ENCODE results near the gene PPIE. TPM values are rescaled to one million over a fixed set of nuclear protein-coding genes. Genes with fewer than 3 reads are reported as not detected.

The PPIE gene
- total and polyA plus RNA-seq, 2 donors (not counting 1 experiment from before 2014, with no cell fraction given): 68.6 to 78.3 TPM

DNA sequence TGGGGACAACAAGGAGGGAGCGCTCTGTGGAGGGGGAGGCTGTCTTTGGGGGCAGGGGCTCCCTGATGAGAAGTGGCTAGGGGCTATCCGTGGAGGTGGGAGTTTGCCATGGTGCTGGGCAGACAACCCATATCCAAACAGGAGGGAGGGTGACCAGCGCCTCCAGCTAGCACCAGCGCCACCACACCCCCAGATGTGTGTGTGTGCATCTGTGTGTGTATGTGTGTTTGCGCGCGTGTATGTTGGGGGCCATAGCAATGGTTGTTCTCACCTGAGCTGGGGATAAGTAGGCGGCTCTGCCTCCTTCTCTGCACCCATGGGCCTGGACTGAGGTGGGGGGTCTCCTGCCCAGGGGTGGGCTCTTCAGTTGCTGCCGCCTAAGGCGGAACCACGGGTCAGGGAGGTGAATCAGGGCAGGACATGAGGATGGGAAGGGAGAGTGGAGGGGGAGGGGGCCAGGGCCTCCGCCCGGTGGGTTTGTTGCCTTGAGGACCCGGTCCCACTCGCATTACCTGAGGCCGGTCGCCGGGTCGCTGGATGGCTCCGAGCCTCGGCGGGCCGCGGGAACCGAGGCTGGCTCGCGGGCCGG is 47.8 kb upstream of the PPIE start:
- POLR2A ChIA-PET: no interaction called here
- TF ChIP-seq EZH2 (IDR thresholded peaks at IDR 0.05; ENCODE audit: borderline replicate concordance, insufficient read depth, low read depth, low read length, poor library complexity, severe bottlenecking): no peak
- TF ChIP-seq, protein P1, sequence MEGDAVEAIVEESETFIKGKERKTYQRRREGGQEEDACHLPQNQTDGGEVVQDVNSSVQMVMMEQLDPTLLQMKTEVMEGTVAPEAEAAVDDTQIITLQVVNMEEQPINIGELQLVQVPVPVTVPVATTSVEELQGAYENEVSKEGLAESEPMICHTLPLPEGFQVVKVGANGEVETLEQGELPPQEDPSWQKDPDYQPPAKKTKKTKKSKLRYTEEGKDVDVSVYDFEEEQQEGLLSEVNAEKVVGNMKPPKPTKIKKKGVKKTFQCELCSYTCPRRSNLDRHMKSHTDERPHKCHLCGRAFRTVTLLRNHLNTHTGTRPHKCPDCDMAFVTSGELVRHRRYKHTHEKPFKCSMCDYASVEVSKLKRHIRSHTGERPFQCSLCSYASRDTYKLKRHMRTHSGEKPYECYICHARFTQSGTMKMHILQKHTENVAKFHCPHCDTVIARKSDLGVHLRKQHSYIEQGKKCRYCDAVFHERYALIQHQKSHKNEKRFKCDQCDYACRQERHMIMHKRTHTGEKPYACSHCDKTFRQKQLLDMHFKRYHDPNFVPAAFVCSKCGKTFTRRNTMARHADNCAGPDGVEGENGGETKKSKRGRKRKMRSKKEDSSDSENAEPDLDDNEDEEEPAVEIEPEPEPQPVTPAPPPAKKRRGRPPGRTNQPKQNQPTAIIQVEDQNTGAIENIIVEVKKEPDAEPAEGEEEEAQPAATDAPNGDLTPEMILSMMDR (IDR thresholded peaks at IDR 0.05): no peak
- Histone ChIP-seq H3K79me2 (ENCODE audit: control insufficient read depth, insufficient read depth, low read length) (no peaks in the 10 kb centered on the region), H3K27ac (ENCODE audit: low read length in 2 of 2) (no peak overlapping the region), H3K4me3 (ENCODE audit: control extremely low read depth in 1 of 5, extremely low read depth in 1 of 5, insufficient read depth in 1 of 5, low read depth in 2 of 5, low read length in 4 of 5) (peak overlapping the region in 4 of 5 experiments; percentile 4 to 60 (median 46)), H3K27me3 (replicated peaks in 1 of 4; ENCODE audit: control extremely low read depth in 1 of 4, control insufficient read depth in 3 of 4, insufficient read depth in 4 of 4, low read length in 3 of 4) (peaks cover 0 to 70% (median 37%) of the 10 kb centered on the region in 4 experiments), H4K20me1 (ENCODE audit: control insufficient read depth, insufficient read depth, low read length, poor library complexity, severe bottlenecking) (no peaks in the 10 kb centered on the region), H3K9me3 (ENCODE audit: control extremely low read depth in 1 of 3, control insufficient read depth in 2 of 3, insufficient read depth in 1 of 3, low read length in 2 of 3) (peaks cover 0 to 24% (median 0%) of the 10 kb centered on the region in 3 donors), H3K4me2 (replicated peaks; ENCODE audit: low read depth, low read length, poor library complexity, severe bottlenecking) (peak overlapping the region; percentile 93), H2AFZ (ENCODE audit: insufficient read depth, low read depth, low read length, poor library complexity, severe bottlenecking) (peak overlapping the region; percentile 69), H3K4me1 (ENCODE audit: control insufficient read depth in 2 of 2, insufficient read depth in 2 of 2, low read length in 2 of 2) (peaks cover 21 to 28% of the 10 kb centered on the region in 2 donors), H3K36me3 (replicated peaks in 1 of 2; ENCODE audit: control extremely low read depth in 1 of 2, control insufficient read depth in 1 of 2, extremely low read depth in 1 of 2, insufficient read depth in 2 of 2, low read length in 1 of 2) (no peaks in the 10 kb centered on the region), H3K9ac (ENCODE audit: low read length) (peak overlapping the region; percentile 70)
- CTCF ChIA-PET: interaction anchor here (0.7 to 1.0 kb wide), 2 partner anchors 18 to 1120 kb away, joined by 3 to 5 read pairs; no protein-coding TSS in a partner anchor
- H3K4me1 Mint-ChIP-seq: peaks cover 24% of the 10 kb centered on the region
- peaks cover 63% of the 10 kb centered on the region for H3K27me3 Mint-ChIP-seq
- intact Hi-C loops (cut with micrococcal nuclease): no loop called here
- H3K4me3 Mint-ChIP-seq: peak overlapping the region; percentile 77
- DNase-seq (no peak), ATAC-seq (ENCODE audit: low read depth) (no peak)
- 11% methylated on average over 27 of the region's 28 CpGs for WGBS (ENCODE audit: insufficient coverage)
- H3K27ac Mint-ChIP-seq: no peak overlapping the region
- H3K9me3 Mint-ChIP-seq (ENCODE audit: insufficient read depth): no peaks in the 10 kb centered on the region

Measured in B cell (primary cell).